ENCODE measurements around the gene SEPTIN7. TPM values are rescaled to one million over a fixed set of nuclear protein-coding genes. Genes with fewer than 3 reads are reported as not detected.

Gene SEPTIN7
- total RNA-seq, 4 donors from 2014 or later = 142 to 522 (median 198) TPM

DNA sequence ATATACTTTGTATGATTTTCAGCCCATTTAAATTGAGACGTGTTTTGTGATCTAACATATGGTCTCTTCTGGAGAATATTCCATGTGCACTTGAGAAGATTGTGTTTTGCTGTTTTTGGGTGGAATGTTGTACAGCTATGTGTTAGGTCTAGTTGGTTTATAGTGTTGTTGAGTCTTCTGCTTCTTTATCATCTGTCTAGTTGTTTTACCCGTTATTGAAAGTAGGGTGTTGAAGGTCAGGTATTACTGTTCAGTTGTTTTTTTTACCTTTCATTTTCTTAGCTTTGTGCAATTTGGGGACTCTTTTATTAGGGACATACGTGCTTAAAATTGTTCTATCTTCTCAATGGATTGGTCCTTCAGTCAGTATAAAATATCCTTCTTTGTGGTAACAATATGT, 18.5 kb downstream of the SEPTIN7 start:
- H3K27me3 ChIP-seq = no peaks in the 10 kb centered on the region
- no peaks in the 10 kb centered on the region for H3K36me3 ChIP-seq
- H3K4me1 ChIP-seq = peaks cover 5 to 16% of the 10 kb centered on the region in 2 donors
- H3K9me3 ChIP-seq = no peaks in the 10 kb centered on the region
- no peak overlapping the region for H3K4me3 ChIP-seq (replicated peaks in 1 of 3)
- TF ChIP-seq POLR2A (IDR thresholded peaks at IDR 0.05) = no peak
- TF ChIP-seq, protein P1, sequence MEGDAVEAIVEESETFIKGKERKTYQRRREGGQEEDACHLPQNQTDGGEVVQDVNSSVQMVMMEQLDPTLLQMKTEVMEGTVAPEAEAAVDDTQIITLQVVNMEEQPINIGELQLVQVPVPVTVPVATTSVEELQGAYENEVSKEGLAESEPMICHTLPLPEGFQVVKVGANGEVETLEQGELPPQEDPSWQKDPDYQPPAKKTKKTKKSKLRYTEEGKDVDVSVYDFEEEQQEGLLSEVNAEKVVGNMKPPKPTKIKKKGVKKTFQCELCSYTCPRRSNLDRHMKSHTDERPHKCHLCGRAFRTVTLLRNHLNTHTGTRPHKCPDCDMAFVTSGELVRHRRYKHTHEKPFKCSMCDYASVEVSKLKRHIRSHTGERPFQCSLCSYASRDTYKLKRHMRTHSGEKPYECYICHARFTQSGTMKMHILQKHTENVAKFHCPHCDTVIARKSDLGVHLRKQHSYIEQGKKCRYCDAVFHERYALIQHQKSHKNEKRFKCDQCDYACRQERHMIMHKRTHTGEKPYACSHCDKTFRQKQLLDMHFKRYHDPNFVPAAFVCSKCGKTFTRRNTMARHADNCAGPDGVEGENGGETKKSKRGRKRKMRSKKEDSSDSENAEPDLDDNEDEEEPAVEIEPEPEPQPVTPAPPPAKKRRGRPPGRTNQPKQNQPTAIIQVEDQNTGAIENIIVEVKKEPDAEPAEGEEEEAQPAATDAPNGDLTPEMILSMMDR (IDR thresholded peaks at IDR 0.05) = no peak
- 79 to 87% methylated on average over 3 of the region's 3 CpGs for WGBS, 2 donors
- no peak overlapping the region for H3K27ac ChIP-seq
- no peak for DNase-seq
- intact Hi-C loops (cut with DNase I) = no loop called here

DNA sequence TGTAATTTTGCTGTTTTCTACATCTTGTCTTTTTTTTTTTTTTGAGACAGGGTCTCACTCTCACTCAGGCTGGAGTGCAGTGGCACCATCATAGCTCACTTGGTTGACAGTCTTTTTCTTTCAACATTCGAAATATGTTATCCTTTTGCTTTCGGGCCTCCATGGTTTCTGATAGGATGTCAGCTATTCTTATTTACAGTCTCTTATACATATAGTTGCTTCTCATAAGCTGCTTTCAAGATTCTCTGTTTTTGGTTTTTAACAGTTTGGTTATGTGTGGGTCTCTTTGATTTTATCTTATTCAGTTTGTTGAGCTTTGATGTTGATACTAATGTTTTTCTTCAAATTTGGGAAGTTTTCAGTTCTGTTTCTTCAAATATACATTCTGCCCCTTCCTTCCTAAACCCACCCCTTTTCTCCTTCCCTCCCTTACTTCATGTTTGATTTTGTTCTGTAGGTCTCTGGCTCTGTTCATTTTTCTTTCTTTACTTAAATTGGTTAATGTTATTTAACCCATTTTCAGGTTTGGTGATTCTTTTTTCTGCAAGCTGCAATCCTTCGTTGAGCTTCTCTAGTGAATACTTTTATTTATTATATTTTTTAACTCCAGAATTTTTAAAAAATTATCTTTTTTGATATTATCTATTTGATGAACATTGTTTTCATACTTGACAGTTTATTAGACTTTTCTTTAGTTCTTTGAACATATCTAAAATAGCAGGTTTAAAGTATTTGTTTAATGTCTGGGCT, 19.3 kb downstream of the SEPTIN7 start:
- no peak overlapping the region for H3K27ac ChIP-seq
- intact Hi-C loops (cut with DNase I) = no loop called here

DNA sequence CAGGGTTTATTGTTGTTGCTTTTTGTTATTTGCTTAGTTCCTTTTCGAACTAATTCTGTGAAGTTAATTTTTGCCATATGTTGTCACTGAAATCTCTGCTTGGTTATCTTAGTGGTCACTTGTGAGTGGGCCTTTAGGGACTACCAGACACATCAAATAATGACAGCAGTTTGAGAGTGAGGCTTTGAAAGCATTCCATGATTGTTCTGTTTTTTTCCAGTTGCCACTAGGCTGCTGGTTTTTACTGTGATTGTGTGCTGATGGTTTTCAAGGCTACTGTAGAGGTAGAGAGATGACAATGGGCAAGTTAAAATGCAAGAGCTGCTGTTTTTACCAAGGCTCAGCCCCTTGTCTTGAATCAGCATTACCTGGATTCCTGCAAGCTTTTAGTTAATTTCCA, 20.0 kb downstream of the SEPTIN7 start:
- H3K27ac ChIP-seq = no peak overlapping the region
- H3K36me3 ChIP-seq = no peaks in the 10 kb centered on the region
- H3K9me3 ChIP-seq = no peaks in the 10 kb centered on the region
- DNase-seq = no peak
- peaks cover 17% of the 10 kb centered on the region in 2 donors for H3K4me1 ChIP-seq
- H3K4me3 ChIP-seq (replicated peaks in 1 of 3) = no peak overlapping the region
- TF ChIP-seq POLR2A (IDR thresholded peaks at IDR 0.05) = no peak
- TF ChIP-seq, protein P1 (IDR thresholded peaks at IDR 0.05) = no peak
- 65 to 83% methylated on average over 1 of the region's 1 CpG for WGBS, 2 donors
- intact Hi-C loops (cut with DNase I) = no loop called here
- no peaks in the 10 kb centered on the region for H3K27me3 ChIP-seq

More for the DNA sequence above, 19.3 kb downstream of the SEPTIN7 start:
- Histone ChIP-seq H3K9me3 (no peaks in the 10 kb centered on the region), H3K4me1 (peaks cover 11 to 17% of the 10 kb centered on the region in 2 donors), H3K36me3 (no peaks in the 10 kb centered on the region), H3K27me3 (no peaks in the 10 kb centered on the region), H3K4me3 (replicated peaks in 1 of 3) (no peak overlapping the region)
- TF ChIP-seq, protein P1 (IDR thresholded peaks at IDR 0.05) = no peak
- no peak for TF ChIP-seq POLR2A (IDR thresholded peaks at IDR 0.05)
- no peak for DNase-seq
- WGBS, 2 donors = 78 to 97% methylated on average over 3 of the region's 3 CpGs

GRCh38 chr7:35823440-35823839, 22.6 kb downstream of the SEPTIN7 start:
- H3K27ac ChIP-seq = no peak overlapping the region
- no peak overlapping the region for H3K4me3 ChIP-seq (replicated peaks in 1 of 3)
- TF ChIP-seq, protein P1 (IDR thresholded peaks at IDR 0.05) = no peak
- no peak for TF ChIP-seq POLR2A (IDR thresholded peaks at IDR 0.05)
- H3K4me1 ChIP-seq = peaks cover 10 to 21% of the 10 kb centered on the region in 2 donors
- no peaks in the 10 kb centered on the region for H3K9me3 ChIP-seq
- intact Hi-C loops (cut with DNase I) = no loop called here
- no peaks in the 10 kb centered on the region for H3K36me3 ChIP-seq
- WGBS, 2 donors = 92% methylated on average over 3 of the region's 3 CpGs
- no peaks in the 10 kb centered on the region for H3K27me3 ChIP-seq
- no peak for DNase-seq

DNA sequence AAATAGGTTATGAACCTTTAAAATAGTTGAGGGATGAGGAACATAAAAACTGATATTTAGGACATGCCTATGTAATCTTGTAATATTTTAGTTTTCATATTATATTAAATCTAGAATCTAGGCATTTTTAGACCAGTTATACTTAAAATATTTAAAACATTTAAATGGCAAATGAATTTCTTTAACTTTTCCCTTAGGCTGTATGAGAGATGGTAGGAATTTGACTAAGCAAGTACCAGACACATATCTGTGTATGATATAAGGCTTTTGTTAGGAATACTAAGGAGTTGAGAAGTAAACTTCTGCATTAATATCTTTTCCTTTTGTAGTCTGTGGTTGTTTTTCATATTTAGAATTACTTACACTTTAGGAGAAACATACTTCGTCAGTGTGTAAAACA, 25.1 kb downstream of the SEPTIN7 start:
- H3K4me3 ChIP-seq (replicated peaks in 1 of 3) = no peak overlapping the region
- no peak for TF ChIP-seq POLR2A (IDR thresholded peaks at IDR 0.05)
- TF ChIP-seq, protein P1 (IDR thresholded peaks at IDR 0.05) = no peak
- peaks cover 15 to 29% of the 10 kb centered on the region in 2 donors for H3K4me1 ChIP-seq
- no peaks in the 10 kb centered on the region for H3K36me3 ChIP-seq
- no peaks in the 10 kb centered on the region for H3K9me3 ChIP-seq
- H3K27ac ChIP-seq = no peak overlapping the region
- no peaks in the 10 kb centered on the region for H3K27me3 ChIP-seq
- intact Hi-C loops (cut with DNase I) = no loop called here
- no peak for DNase-seq
- 93 to 98% methylated on average over 1 of the region's 1 CpG for WGBS, 2 donors
